Measurements from ENCODE around the gene POLR3A. TPM values are rescaled to one million over a fixed set of nuclear protein-coding genes. Genes with fewer than 3 reads are reported as not detected.

Gene POLR3A
- total RNA-seq, 2 donors from 2014 or later: 28.2 to 28.6 TPM

DNA sequence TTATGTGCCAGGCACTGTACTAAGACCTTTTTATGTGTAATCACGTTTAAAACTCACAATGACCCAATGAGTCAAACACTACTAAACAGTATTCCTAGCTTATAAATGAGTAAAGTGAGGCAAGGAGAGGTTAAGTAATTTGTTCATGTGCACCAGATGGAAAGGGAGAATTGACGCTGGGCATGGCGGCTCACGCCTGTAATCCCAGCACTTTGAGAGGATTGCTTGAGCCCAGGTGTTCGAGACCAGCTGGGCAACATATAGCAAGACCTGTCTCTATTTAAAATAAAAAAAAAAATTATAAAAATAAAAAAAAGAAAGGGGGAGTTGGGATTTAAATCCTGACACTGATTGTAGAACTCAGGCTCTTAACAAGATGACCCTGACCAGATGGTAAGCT lies 56.0 kb downstream of the POLR3A start:
- TF ChIP-seq, protein P1, sequence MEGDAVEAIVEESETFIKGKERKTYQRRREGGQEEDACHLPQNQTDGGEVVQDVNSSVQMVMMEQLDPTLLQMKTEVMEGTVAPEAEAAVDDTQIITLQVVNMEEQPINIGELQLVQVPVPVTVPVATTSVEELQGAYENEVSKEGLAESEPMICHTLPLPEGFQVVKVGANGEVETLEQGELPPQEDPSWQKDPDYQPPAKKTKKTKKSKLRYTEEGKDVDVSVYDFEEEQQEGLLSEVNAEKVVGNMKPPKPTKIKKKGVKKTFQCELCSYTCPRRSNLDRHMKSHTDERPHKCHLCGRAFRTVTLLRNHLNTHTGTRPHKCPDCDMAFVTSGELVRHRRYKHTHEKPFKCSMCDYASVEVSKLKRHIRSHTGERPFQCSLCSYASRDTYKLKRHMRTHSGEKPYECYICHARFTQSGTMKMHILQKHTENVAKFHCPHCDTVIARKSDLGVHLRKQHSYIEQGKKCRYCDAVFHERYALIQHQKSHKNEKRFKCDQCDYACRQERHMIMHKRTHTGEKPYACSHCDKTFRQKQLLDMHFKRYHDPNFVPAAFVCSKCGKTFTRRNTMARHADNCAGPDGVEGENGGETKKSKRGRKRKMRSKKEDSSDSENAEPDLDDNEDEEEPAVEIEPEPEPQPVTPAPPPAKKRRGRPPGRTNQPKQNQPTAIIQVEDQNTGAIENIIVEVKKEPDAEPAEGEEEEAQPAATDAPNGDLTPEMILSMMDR (conservative IDR thresholded peaks at IDR 0.05): no peak
- H3K9me3 ChIP-seq (ENCODE audit: control insufficient read depth, low read length): no peaks in the 10 kb centered on the region
- H3K9me3 Mint-ChIP-seq: no peaks in the 10 kb centered on the region
- H3K36me3 Mint-ChIP-seq (ENCODE audit: low read depth): peaks cover 14% of the 10 kb centered on the region
- no peaks in the 10 kb centered on the region for H3K27me3 ChIP-seq (ENCODE audit: control insufficient read depth, insufficient read depth, low read length, poor library complexity, severe bottlenecking)
- H3K4me3 Mint-ChIP-seq: no peak overlapping the region
- H3K9ac ChIP-seq (ENCODE audit: extremely low read depth, low read length, poor library complexity, severe bottlenecking): no peak overlapping the region
- no peak overlapping the region for H3K27ac Mint-ChIP-seq
- H3K4me1 Mint-ChIP-seq: peaks cover 8% of the 10 kb centered on the region
- WGBS, 2 experiments (ENCODE audit: insufficient coverage in 1 of 2, insufficient read length in 1 of 2): 89 to 100% methylated on average over 3 to 4 of the region's 5 CpGs
- no peak overlapping the region for H3K4me3 ChIP-seq (ENCODE audit: low read length)
- DNase-seq: no peak
- peaks cover 25% of the 10 kb centered on the region for H3K36me3 ChIP-seq (ENCODE audit: control insufficient read depth, insufficient read depth, low read length)
- no peaks in the 10 kb centered on the region for H3K27me3 Mint-ChIP-seq (ENCODE audit: insufficient read depth)
- no peak overlapping the region for H3K27ac ChIP-seq (ENCODE audit: low read depth, low read length)
- peaks cover 2% of the 10 kb centered on the region for H3K4me1 ChIP-seq (ENCODE audit: control insufficient read depth, insufficient read depth, low read length)

DNA sequence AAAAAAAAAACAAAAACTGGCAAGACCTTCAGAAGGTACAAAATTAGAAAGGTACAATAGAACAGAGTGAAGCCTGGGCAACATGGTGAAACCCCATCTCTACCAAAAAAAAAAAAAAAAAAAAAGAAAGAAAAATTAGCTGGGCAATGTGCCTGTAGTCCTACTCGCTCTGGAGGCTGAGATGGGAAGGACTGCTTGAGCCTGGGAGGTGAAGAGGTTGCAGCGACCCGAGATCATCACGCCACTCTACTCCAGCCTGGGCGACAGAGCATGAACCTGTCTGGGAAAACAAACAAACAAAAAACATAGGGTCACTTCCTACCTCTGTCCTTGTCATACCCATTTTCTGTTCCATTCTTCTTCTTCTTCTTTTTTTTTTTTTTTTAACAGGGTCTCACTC lies 57.2 kb downstream of the POLR3A start:
- Mint-ChIP-seq H3K4me3 (no peak overlapping the region), H3K9me3 (no peaks in the 10 kb centered on the region), H3K27me3 (ENCODE audit: insufficient read depth) (no peaks in the 10 kb centered on the region), H3K27ac (no peak overlapping the region), H3K36me3 (ENCODE audit: low read depth) (peaks cover 3% of the 10 kb centered on the region), H3K4me1 (peaks cover 8% of the 10 kb centered on the region)
- Histone ChIP-seq H3K27ac (ENCODE audit: low read depth, low read length) (no peak overlapping the region), H3K4me3 (ENCODE audit: low read length) (no peak overlapping the region), H3K4me1 (ENCODE audit: control insufficient read depth, insufficient read depth, low read length) (peaks cover 2% of the 10 kb centered on the region), H3K9ac (ENCODE audit: extremely low read depth, low read length, poor library complexity, severe bottlenecking) (no peak overlapping the region), H3K36me3 (ENCODE audit: control insufficient read depth, insufficient read depth, low read length) (peaks cover 15% of the 10 kb centered on the region), H3K27me3 (ENCODE audit: control insufficient read depth, insufficient read depth, low read length, poor library complexity, severe bottlenecking) (no peaks in the 10 kb centered on the region), H3K9me3 (ENCODE audit: control insufficient read depth, low read length) (no peaks in the 10 kb centered on the region)
- DNase-seq: no peak
- TF ChIP-seq, protein P1 (conservative IDR thresholded peaks at IDR 0.05): peak; percentile 20
- 94 to 100% methylated on average over 1 to 5 of the region's 5 CpGs for WGBS, 2 experiments (ENCODE audit: insufficient coverage in 1 of 2, insufficient read length in 1 of 2)

DNA sequence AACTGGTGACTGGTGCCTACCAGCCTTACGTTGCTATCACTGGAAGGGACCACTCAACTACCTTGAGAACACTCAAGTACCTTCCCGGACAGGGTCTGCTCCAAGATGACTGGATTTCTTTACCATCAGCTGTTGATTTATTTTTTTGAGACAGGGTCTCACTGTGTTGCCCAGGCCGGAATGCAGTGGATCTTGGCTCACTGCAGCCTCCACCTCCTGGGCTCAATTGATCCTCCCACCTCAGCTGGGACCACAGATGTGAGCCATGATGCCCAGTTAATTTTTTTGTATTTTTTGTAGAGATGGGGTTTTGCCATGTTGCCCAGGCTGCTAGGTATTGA lies 57.5 kb downstream of the POLR3A start:
- Mint-ChIP-seq H3K27ac (peak overlapping the region; percentile 74), H3K27me3 (ENCODE audit: insufficient read depth) (no peaks in the 10 kb centered on the region), H3K4me1 (peaks cover 8% of the 10 kb centered on the region), H3K36me3 (ENCODE audit: low read depth) (no peaks in the 10 kb centered on the region), H3K9me3 (no peaks in the 10 kb centered on the region), H3K4me3 (no peak overlapping the region)
- Histone ChIP-seq H3K9ac (ENCODE audit: extremely low read depth, low read length, poor library complexity, severe bottlenecking) (no peak overlapping the region), H3K27me3 (ENCODE audit: control insufficient read depth, insufficient read depth, low read length, poor library complexity, severe bottlenecking) (no peaks in the 10 kb centered on the region), H3K4me3 (ENCODE audit: low read length) (no peak overlapping the region), H3K36me3 (ENCODE audit: control insufficient read depth, insufficient read depth, low read length) (peaks cover 11% of the 10 kb centered on the region), H3K4me1 (ENCODE audit: control insufficient read depth, insufficient read depth, low read length) (peaks cover 2% of the 10 kb centered on the region), H3K27ac (ENCODE audit: low read depth, low read length) (no peak overlapping the region), H3K9me3 (ENCODE audit: control insufficient read depth, low read length) (no peaks in the 10 kb centered on the region)
- DNase-seq: no peak
- TF ChIP-seq, protein P1 (conservative IDR thresholded peaks at IDR 0.05): no peak
- WGBS, 2 experiments (ENCODE audit: insufficient coverage in 1 of 2, insufficient read length in 1 of 2): 94 to 97% methylated on average over 3 of the region's 3 CpGs
